ENCODE results near the gene HMGB1. TPM values are rescaled to one million over a fixed set of nuclear protein-coding genes. Genes with fewer than 3 reads are reported as not detected.

HMGB1 gene
- total RNA-seq, 5 donors from 2014 or later (not counting 1 experiment from before 2014, with no cell fraction given): 290 to 406 (median 300) TPM

- Histone ChIP-seq H3K36me3 (ENCODE audit: control insufficient read depth in 2 of 2, extremely low read depth in 1 of 2, insufficient read depth in 1 of 2, low read length in 1 of 2) (no peaks in the 10 kb centered on the region), H3K4me1 (ENCODE audit: control insufficient read depth in 1 of 2, extremely low read depth in 1 of 2, insufficient read depth in 2 of 2, low read length in 2 of 2) (peaks cover 6 to 10% of the 10 kb centered on the region in 2 experiments), H3K9me3 (no peaks in the 10 kb centered on the region), H3K4me3 (ENCODE audit: control insufficient read depth in 1 of 2, extremely low read depth in 1 of 2, low read length in 1 of 2) (no peak overlapping the region), H3K27me3 (replicated peaks in 1 of 2; ENCODE audit: control insufficient read depth in 2 of 2, extremely low read depth in 1 of 2, insufficient read depth in 2 of 2, low read length in 1 of 2) (no peaks in the 10 kb centered on the region), H3K27ac (ENCODE audit: low read length) (no peak overlapping the region)
- H3K4me1 Mint-ChIP-seq: peaks cover 28 to 43% (median 31%) of the 10 kb centered on the region in 3 donors
- H3K27me3 Mint-ChIP-seq: no peaks in the 10 kb centered on the region
- WGBS (ENCODE audit: insufficient coverage): 100% methylated on average over 2 of the region's 9 CpGs
- POLR2A ChIA-PET: interaction anchor here in 1 of 2 donors (0.6 kb wide), 1 partner anchor 119 kb away, joined by 3 read pairs; no protein-coding TSS in a partner anchor
- ATAC-seq (replicated peaks in 1 of 4) (no peak), DNase-seq (no peak)
- H3K27ac Mint-ChIP-seq: peak overlapping the region; percentile 2 to 89
- no peaks in the 10 kb centered on the region for H3K9me3 Mint-ChIP-seq
- CTCF ChIA-PET: interaction anchor here in 1 of 2 donors (0.6 kb wide), 1 partner anchor 66 kb away, joined by 3 read pairs; no protein-coding TSS in a partner anchor
- H3K36me3 Mint-ChIP-seq: no peaks in the 10 kb centered on the region
- H3K4me3 Mint-ChIP-seq: no peak overlapping the region
These were observed 46.8 kb downstream of the HMGB1 start for GRCh38 chr13:30418717-30419459.

- 90% methylated on average over 2 of the region's 6 CpGs for WGBS (ENCODE audit: insufficient coverage)
- CTCF ChIA-PET: interaction anchor here in 1 of 2 donors (1.2 kb wide), 1 partner anchor 13 kb away, joined by 3 read pairs; no protein-coding TSS in a partner anchor
- no peaks in the 10 kb centered on the region for H3K9me3 ChIP-seq
- no peak overlapping the region for H3K27ac ChIP-seq (ENCODE audit: low read length)
- no peaks in the 10 kb centered on the region for H3K36me3 Mint-ChIP-seq
- H3K4me1 ChIP-seq (ENCODE audit: control insufficient read depth in 1 of 2, extremely low read depth in 1 of 2, insufficient read depth in 2 of 2, low read length in 2 of 2): peaks cover 6 to 10% of the 10 kb centered on the region in 2 experiments
- no peak for ATAC-seq (replicated peaks in 1 of 4)
- peaks cover 28 to 47% (median 31%) of the 10 kb centered on the region in 3 donors for H3K4me1 Mint-ChIP-seq
- H3K27me3 Mint-ChIP-seq: no peaks in the 10 kb centered on the region
- H3K27me3 ChIP-seq (replicated peaks in 1 of 2; ENCODE audit: control insufficient read depth in 2 of 2, extremely low read depth in 1 of 2, insufficient read depth in 2 of 2, low read length in 1 of 2): no peaks in the 10 kb centered on the region
- POLR2A ChIA-PET: interaction anchor here in 1 of 2 donors (0.6 kb wide), 1 partner anchor 118 kb away, joined by 3 read pairs; no protein-coding TSS in a partner anchor
- no peak for DNase-seq
- H3K36me3 ChIP-seq (ENCODE audit: control insufficient read depth in 2 of 2, extremely low read depth in 1 of 2, insufficient read depth in 1 of 2, low read length in 1 of 2): no peaks in the 10 kb centered on the region
- no peak overlapping the region for H3K4me3 Mint-ChIP-seq
- H3K4me3 ChIP-seq (ENCODE audit: control insufficient read depth in 1 of 2, extremely low read depth in 1 of 2, low read length in 1 of 2): no peak overlapping the region
- H3K9me3 Mint-ChIP-seq: no peaks in the 10 kb centered on the region
- H3K27ac Mint-ChIP-seq: peak overlapping the region in 1 of 2 donors; percentile 89
These were observed 47.5 kb downstream of the HMGB1 start for GRCh38 chr13:30418075-30418716.

GRCh38 chr13:30416471-30416870 is 49.3 kb downstream of the HMGB1 start:
- 83% methylated on average over 1 of the region's 1 CpG for WGBS (ENCODE audit: insufficient coverage)
- no peaks in the 10 kb centered on the region for H3K9me3 ChIP-seq
- no peaks in the 10 kb centered on the region for H3K36me3 ChIP-seq (ENCODE audit: control insufficient read depth in 2 of 2, extremely low read depth in 1 of 2, insufficient read depth in 1 of 2, low read length in 1 of 2)
- DNase-seq: no peak
- H3K4me1 ChIP-seq (ENCODE audit: control insufficient read depth in 1 of 2, extremely low read depth in 1 of 2, insufficient read depth in 2 of 2, low read length in 2 of 2): peaks cover 0 to 7% of the 10 kb centered on the region in 2 experiments
- H3K4me3 ChIP-seq (ENCODE audit: control insufficient read depth in 1 of 2, extremely low read depth in 1 of 2, low read length in 1 of 2): no peak overlapping the region
- Mint-ChIP-seq H3K4me3 (no peak overlapping the region), H3K9me3 (no peaks in the 10 kb centered on the region), H3K27ac (peak overlapping the region in 1 of 2 donors; percentile 29), H3K27me3 (no peaks in the 10 kb centered on the region), H3K36me3 (no peaks in the 10 kb centered on the region), H3K4me1 (peaks cover 26 to 46% (median 29%) of the 10 kb centered on the region in 3 donors)
- H3K27me3 ChIP-seq (replicated peaks in 1 of 2; ENCODE audit: control insufficient read depth in 2 of 2, extremely low read depth in 1 of 2, insufficient read depth in 2 of 2, low read length in 1 of 2): no peaks in the 10 kb centered on the region
- POLR2A ChIA-PET: interaction anchor here in 1 of 2 donors (0.5 kb wide), 1 partner anchor 14 kb away, joined by 5 read pairs; no protein-coding TSS in a partner anchor
- H3K27ac ChIP-seq (ENCODE audit: low read length): no peak overlapping the region
- CTCF ChIA-PET: no interaction called here
- ATAC-seq (replicated peaks in 1 of 4): no peak

- H3K4me1 Mint-ChIP-seq: peaks cover 22 to 40% (median 27%) of the 10 kb centered on the region in 3 donors
- no peaks in the 10 kb centered on the region for H3K27me3 Mint-ChIP-seq
- CTCF ChIA-PET: interaction anchor here in 1 of 2 donors (0.6 kb wide), 1 partner anchor 41 kb away, joined by 4 read pairs; no protein-coding TSS in a partner anchor
- ATAC-seq (replicated peaks in 1 of 4) (no peak), DNase-seq (peak in 2 of 35 experiments; percentile 5 to 14)
- POLR2A ChIA-PET: no interaction called here
- H3K4me1 ChIP-seq (ENCODE audit: control insufficient read depth in 1 of 2, extremely low read depth in 1 of 2, insufficient read depth in 2 of 2, low read length in 2 of 2): no peaks in the 10 kb centered on the region
- H3K27ac Mint-ChIP-seq: peak overlapping the region; percentile 20 to 65
- no peak overlapping the region for H3K27ac ChIP-seq (ENCODE audit: low read length)
- no peak overlapping the region for H3K4me3 ChIP-seq (ENCODE audit: control insufficient read depth in 1 of 2, extremely low read depth in 1 of 2, low read length in 1 of 2)
- no peaks in the 10 kb centered on the region for H3K9me3 Mint-ChIP-seq
- no peaks in the 10 kb centered on the region for H3K9me3 ChIP-seq
- no peaks in the 10 kb centered on the region for H3K36me3 Mint-ChIP-seq
- H3K36me3 ChIP-seq (ENCODE audit: control insufficient read depth in 2 of 2, extremely low read depth in 1 of 2, insufficient read depth in 1 of 2, low read length in 1 of 2): no peaks in the 10 kb centered on the region
- no CpG with 5 or more reads among the region's 3 CpGs for WGBS (ENCODE audit: insufficient coverage)
- no peak overlapping the region for H3K4me3 Mint-ChIP-seq
- H3K27me3 ChIP-seq (replicated peaks in 1 of 2; ENCODE audit: control insufficient read depth in 2 of 2, extremely low read depth in 1 of 2, insufficient read depth in 2 of 2, low read length in 1 of 2): no peaks in the 10 kb centered on the region
These were observed 50.2 kb downstream of the HMGB1 start for GRCh38 chr13:30415430-30416030.

- Histone ChIP-seq H3K36me3 (ENCODE audit: control insufficient read depth in 2 of 2, extremely low read depth in 1 of 2, insufficient read depth in 1 of 2, low read length in 1 of 2) (no peaks in the 10 kb centered on the region), H3K4me3 (ENCODE audit: control insufficient read depth in 1 of 2, extremely low read depth in 1 of 2, low read length in 1 of 2) (no peak overlapping the region), H3K9me3 (no peaks in the 10 kb centered on the region), H3K4me1 (ENCODE audit: control insufficient read depth in 1 of 2, extremely low read depth in 1 of 2, insufficient read depth in 2 of 2, low read length in 2 of 2) (peaks cover 0 to 5% of the 10 kb centered on the region in 2 experiments), H3K27ac (ENCODE audit: low read length) (no peak overlapping the region), H3K27me3 (replicated peaks in 1 of 2; ENCODE audit: control insufficient read depth in 2 of 2, extremely low read depth in 1 of 2, insufficient read depth in 2 of 2, low read length in 1 of 2) (no peaks in the 10 kb centered on the region)
- 83% methylated on average over 1 of the region's 3 CpGs for WGBS (ENCODE audit: insufficient coverage)
- no peak for ATAC-seq (replicated peaks in 1 of 4)
- H3K9me3 Mint-ChIP-seq: no peaks in the 10 kb centered on the region
- no peaks in the 10 kb centered on the region for H3K27me3 Mint-ChIP-seq
- CTCF ChIA-PET: no interaction called here
- POLR2A ChIA-PET: no interaction called here
- H3K36me3 Mint-ChIP-seq: no peaks in the 10 kb centered on the region
- H3K4me3 Mint-ChIP-seq: no peak overlapping the region
- H3K27ac Mint-ChIP-seq: peak overlapping the region in 1 of 2 donors; percentile 7
- no peak for DNase-seq
- H3K4me1 Mint-ChIP-seq: peaks cover 27 to 47% (median 34%) of the 10 kb centered on the region in 3 donors
These were observed 51.9 kb downstream of the HMGB1 start for GRCh38 chr13:30413842-30414241.

GRCh38 chr13:30412346-30412745 is 53.4 kb downstream of the HMGB1 start:
- Mint-ChIP-seq H3K9me3 (no peaks in the 10 kb centered on the region), H3K27ac (peak overlapping the region; percentile 17 to 23), H3K4me3 (no peak overlapping the region), H3K4me1 (peaks cover 36 to 51% (median 47%) of the 10 kb centered on the region in 3 donors), H3K36me3 (no peaks in the 10 kb centered on the region), H3K27me3 (no peaks in the 10 kb centered on the region)
- ChIA-PET CTCF (interaction anchor here (0.5 to 1.1 kb wide), 5 partner anchors 15 to 266 kb away, joined by 3 to 11 read pairs (median 3); no protein-coding TSS in a partner anchor), POLR2A (interaction anchor here in 1 of 2 donors (0.5 to 0.6 kb wide), 3 partner anchors 203 to 386 kb away, joined by 3 read pairs; no protein-coding TSS in a partner anchor)
- no peaks in the 10 kb centered on the region for H3K27me3 ChIP-seq (replicated peaks in 1 of 2; ENCODE audit: control insufficient read depth in 2 of 2, extremely low read depth in 1 of 2, insufficient read depth in 2 of 2, low read length in 1 of 2)
- H3K27ac ChIP-seq (ENCODE audit: low read length): no peak overlapping the region
- no peaks in the 10 kb centered on the region for H3K9me3 ChIP-seq
- ATAC-seq (replicated peaks in 1 of 4) (no peak), DNase-seq (peak in 1 of 35 experiments; percentile 14)
- no peak overlapping the region for H3K4me3 ChIP-seq (ENCODE audit: control insufficient read depth in 1 of 2, extremely low read depth in 1 of 2, low read length in 1 of 2)
- no peaks in the 10 kb centered on the region for H3K36me3 ChIP-seq (ENCODE audit: control insufficient read depth in 2 of 2, extremely low read depth in 1 of 2, insufficient read depth in 1 of 2, low read length in 1 of 2)
- H3K4me1 ChIP-seq (ENCODE audit: control insufficient read depth in 1 of 2, extremely low read depth in 1 of 2, insufficient read depth in 2 of 2, low read length in 2 of 2): peaks cover 3 to 17% of the 10 kb centered on the region in 2 experiments

Data from T-cell (primary cell).